ENCODE measurements around the gene IRAK3.
"Not testable (repeated sequence)": the region's sequence is repeated elsewhere in the genome, so short reads cannot be mapped to it uniquely, and the experiment has no call there.

The IRAK3 gene

GRCh38 chr12:66170606-66171005, 18.4 kb upstream of the IRAK3 start:
- no peak for DNase-seq (ENCODE audit: low spot score)

- DNase-seq (ENCODE audit: low spot score) = not testable (repeated sequence)
Measured at GRCh38 chr12:66174391-66175325, 14.4 kb upstream of the IRAK3 start.

DNA sequence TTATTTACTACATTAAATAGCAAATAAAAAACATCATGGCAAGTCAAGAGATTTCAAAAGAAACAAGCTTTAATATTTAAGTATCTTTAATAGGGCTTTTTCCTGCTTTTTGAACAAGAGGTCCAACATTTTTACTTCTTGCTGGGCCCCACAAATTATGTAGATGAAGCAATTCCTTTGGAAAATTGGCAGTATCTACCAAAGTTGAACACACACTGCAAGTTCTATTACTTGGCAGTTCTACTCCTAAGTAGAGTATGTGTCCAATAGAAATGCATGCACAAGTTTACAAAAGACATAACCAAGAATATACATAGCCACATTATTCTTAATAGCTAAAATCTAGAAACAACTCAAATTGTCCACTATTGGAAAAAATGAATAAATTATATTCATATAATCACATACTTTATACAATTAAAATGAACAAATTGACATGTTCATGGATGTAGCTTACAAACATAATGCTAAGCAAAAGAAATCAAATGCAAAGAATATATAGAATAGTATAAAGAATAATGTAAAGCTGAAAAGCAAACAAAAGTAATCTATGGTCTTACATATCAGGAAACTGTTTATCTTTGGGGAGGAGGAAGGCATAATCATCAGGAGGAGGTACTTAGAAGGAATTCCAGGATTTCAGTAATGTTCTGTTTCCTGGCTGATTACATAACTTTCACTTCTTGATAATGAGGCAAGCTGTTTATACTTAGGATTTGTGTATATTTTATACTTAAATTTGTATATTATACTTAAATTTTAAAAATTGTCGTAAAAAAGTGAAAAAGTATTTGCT, 12.7 kb upstream of the IRAK3 start:
- DNase-seq (ENCODE audit: low spot score) = no peak

- DNase-seq (ENCODE audit: low spot score) = no peak
Measured at GRCh38 chr12:66182956-66183355, 6.1 kb upstream of the IRAK3 start.

DNA sequence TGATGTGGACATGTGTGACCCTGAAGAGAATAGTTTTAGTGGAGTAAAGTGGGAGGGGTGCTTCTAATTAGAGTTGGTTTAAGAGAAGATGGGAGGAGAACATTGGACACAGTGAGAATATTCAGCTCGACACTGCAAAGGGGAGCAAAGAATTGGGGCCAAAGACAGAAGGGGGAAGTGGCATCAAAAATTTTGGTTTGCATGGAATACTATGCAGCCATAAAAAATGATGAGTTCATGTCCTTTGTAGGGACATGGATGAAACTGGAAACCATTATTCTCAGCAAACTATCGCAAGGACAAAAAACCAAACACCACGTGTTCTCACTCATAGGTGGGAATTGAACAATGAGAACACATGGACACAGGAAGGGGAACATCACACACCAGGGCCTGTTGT, 4.2 kb upstream of the IRAK3 start:
- DNase-seq (ENCODE audit: low spot score) = not testable (repeated sequence)

DNA sequence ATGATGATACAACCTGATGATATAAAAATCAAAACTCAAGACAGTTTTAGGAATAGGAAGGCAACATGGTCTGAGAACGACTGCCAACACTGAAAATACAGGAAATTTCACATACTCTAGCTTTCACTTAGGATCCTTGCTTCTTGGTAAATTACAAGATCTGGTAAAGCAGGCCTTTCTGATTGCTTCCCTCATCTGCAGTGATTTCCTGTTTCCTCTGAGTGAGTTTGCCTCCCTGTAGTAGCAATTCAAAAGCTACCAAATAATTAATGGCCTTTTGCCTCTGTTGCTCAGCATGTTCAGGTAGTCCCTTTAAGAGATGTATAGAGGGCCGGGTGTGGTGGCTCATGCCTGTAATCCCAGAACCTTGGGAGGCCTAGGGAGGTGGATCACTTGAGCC, 2.0 kb upstream of the IRAK3 start:
- DNase-seq (ENCODE audit: low spot score) = no peak

DNA sequence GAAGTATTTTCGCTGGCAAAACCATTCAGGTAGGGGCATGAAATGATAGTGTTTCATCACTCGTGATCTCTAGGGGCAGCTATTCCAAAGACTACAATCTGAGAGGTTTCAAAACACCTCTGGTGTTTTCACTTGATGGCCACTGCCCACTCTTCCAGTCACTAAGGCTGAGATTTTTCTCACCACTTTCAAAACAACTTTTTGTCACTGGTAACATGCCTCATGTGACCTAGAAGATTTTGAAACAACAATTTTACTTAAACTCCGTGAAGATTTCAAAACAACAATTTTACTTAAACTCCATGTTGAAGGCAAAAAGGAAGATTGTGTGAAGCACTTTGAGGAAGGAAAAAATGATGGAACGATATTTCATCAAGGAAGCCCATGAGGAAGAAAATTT, 1.2 kb upstream of the IRAK3 start:
- DNase-seq (ENCODE audit: low spot score) = no peak

- no peak for DNase-seq (ENCODE audit: low spot score)
Measured at GRCh38 chr12:66189486-66189843, 451 bp downstream of the IRAK3 start.

- no peak for DNase-seq (ENCODE audit: low spot score)
Measured at GRCh38 chr12:66189889-66190288, 875 bp downstream of the IRAK3 start.

DNA sequence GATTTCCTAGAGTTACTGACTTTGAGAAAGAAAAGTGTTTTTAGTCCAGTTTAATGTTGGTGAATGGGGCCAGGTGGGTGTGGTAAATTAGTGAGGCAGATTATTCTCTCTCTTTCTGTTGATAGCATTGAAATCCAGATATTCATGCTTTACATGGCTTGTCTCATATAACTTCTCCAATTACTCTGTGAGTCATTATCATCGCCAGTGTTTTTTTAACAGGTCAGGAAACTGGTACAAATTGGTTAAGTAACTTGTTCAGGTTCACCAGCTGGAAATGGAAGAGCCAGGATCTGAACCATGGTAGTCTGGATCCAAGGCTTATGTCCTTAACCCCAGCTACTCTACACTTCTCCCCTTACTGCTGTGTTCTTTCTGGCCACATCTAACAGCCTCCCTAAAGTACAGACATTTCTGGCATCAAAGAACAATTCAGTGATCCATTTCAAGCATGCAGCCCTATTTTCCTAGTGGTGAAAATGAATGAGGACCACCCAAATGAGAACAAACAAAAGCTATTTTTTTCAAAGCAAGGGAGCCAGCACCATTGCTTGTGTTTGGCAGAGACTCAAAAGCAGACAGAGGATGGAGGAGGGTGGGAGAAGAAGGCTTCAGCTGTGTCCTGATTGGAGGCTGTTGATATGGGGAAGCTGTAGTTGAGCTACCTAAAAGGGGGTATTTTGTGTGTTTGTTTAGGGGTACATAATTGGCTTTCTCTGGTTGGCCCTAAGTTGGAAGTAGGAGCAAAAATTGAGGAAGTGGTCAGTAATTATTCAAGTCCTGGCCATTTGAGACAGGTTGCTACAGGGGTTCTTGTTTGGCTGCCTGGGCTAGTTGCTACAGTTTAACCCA, 1.7 kb downstream of the IRAK3 start:
- DNase-seq (ENCODE audit: low spot score) = no peak

- DNase-seq (ENCODE audit: low spot score) = no peak
Measured at GRCh38 chr12:66191547-66192126, 2.6 kb downstream of the IRAK3 start.

DNA sequence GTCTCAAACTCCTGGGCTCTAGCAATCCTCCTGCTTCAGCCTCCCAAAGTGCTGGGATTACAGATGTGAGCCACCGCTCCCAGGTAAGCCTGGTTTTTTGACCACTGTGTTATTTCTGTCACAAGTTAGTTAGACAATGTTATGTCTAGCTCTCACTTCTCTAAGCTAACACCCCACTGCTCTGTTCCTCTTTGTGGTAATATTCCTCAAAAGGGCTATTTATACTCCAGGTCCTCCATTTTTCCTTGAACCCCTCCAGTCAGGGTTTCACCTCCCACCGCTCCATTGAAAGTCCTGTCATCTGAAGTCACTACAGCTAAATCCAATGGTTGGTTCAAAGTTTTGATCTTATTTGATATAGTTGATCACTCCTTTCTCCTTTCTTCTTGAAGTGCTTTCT, 5.1 kb downstream of the IRAK3 start:
- DNase-seq (ENCODE audit: low spot score) = no peak

DNA sequence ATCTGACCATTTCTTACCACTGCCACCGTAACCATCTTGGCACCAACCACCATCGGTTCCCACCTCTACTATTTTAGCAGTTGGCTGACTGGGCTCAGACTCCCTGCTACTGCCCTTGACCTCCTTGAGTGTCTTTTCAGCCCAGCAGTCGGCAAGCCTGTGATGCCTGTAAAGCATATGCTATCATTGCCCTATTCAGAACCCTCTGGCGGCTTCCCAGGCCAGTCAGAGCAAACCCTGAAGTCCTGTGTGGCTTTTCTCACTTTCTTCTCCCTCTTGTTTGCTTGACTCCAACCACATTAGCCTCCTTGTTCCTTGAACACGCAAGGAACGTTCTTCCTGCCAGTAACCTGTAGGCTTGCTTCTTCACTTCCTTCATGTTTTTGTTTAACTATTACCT, 6.2 kb downstream of the IRAK3 start:
- no peak for DNase-seq (ENCODE audit: low spot score)

GRCh38 chr12:66196806-66197205, 7.8 kb downstream of the IRAK3 start:
- no peak for DNase-seq (ENCODE audit: low spot score)

GRCh38 chr12:66197495-66197921, 8.5 kb downstream of the IRAK3 start:
- no peak for DNase-seq (ENCODE audit: low spot score)

GRCh38 chr12:66199141-66199540, 10.1 kb downstream of the IRAK3 start:
- DNase-seq (ENCODE audit: low spot score) = no peak

DNA sequence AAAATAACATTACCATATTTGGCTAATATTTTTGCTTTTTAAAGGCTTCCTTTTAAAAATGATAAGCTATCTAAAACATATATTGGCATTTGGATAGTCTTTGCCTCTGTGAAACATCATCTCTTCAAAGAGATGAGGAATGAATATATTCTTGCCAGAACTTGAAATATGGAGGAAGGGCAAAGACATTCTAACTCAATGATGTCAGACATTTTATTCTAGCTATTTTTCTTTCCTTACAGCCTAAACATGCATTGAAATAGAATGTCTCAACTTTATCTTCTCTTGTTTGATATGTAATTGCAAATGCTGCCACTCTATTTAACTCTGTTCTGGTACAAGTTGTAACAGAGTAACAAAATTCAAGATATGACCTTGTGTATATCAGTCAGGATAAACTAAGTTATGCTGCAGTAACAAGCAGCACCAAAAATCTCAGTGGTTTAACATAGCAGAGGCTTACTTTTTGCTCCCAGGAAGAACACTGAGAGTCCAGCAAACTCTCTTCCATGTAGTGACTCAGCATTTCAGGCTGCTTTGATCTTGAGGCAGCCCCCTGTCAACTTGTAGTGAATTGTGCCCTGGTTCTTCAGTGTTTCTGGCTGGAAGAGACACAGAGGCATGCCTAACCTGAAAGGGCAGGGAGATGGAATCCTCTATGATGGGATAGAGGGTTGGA, 11.0 kb downstream of the IRAK3 start:
- DNase-seq (ENCODE audit: low spot score) = no peak

- no peak for DNase-seq (ENCODE audit: low spot score)
Measured at GRCh38 chr12:66203820-66204219, 14.8 kb downstream of the IRAK3 start.

DNA sequence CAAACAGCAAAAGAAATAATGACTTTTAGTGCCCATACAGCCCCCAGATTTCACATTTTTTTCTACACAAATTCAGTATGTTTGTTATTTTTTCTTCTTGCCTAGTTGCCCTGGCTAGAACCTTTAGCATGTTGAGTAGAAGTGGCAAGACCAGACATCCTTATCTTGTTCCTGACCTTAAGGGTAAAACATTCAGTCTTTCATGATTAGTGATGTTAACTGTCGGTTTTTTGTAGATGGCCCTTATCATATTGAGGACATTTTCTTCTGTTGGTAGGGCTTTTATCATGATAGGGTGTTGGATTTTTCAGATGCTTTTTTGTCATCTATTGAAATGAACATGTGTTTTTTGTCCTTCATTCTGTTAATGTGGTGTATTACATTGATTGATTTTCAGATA, 17.1 kb downstream of the IRAK3 start:
- DNase-seq (ENCODE audit: low spot score) = no peak

- no peak for DNase-seq (ENCODE audit: low spot score)
Measured at GRCh38 chr12:66210840-66211239, 21.8 kb downstream of the IRAK3 start.

DNA sequence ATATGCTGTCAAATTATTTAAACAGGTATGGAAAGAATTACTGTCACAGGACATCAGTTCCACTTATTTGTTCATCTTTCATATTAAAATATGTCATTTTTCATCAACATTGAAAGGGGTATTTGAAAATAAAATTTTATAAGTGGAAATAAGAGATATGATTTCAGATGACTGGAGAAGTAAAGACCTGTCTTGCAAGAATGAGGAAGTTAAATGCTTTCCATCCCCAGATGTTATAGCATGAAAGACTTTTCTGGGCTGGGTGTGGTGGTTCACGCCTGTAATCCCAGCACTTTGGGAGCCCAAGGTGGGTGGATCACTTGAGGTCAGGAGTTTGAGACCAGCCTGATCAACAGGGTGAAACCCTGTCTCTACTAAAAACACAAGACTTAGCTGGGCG, 22.6 kb downstream of the IRAK3 start:
- DNase-seq (ENCODE audit: low spot score) = not testable (repeated sequence)

All from HuH-7.5 (cell line).